Activated CD4-positive, alpha-beta T cell treated with anti-CD3 and anti-CD28 coated beads for 36 hours (primary cell): ENCODE measurements around the gene KLF6. TPM values are rescaled to one million over a fixed set of nuclear protein-coding genes. Genes with fewer than 3 reads are reported as not detected.

Source experiments
- ATAC-seq: fragments of 200-7000 bp; cut with Tn5 transposase; one replicate; pipeline ENCODE4 v1.10.0; 2021; ENCODE audit warnings: mild to moderate bottlenecking, moderate library complexity
- CTCF ChIA-PET: fragments of 350-600 bp; sonication (Branson Sonifier 250); formaldehyde crosslinking; loops from one replicate; lab custom pipeline; 2021; ENCODE audit warnings: antibody characterized with exemption; lab: Charles Lee
- POLR2A ChIA-PET: fragments of 350-600 bp; sonication (Branson Sonifier 250); formaldehyde crosslinking; loops from one replicate; lab custom pipeline; 2021; ENCODE audit warnings: antibody characterized with exemption, inconsistent platforms; lab: Charles Lee
- DNase-seq: peaks from one replicate; pipeline ENCODE4 v3.0.0-alpha.2; 2020
- H3K27ac Mint-ChIP-seq: one replicate; pipeline ENCODE4 v1.8.0; 2021; ENCODE audit warnings: mixed read lengths
- H3K27me3 Mint-ChIP-seq: one replicate; pipeline ENCODE4 v1.8.0; 2021; ENCODE audit warnings: mixed read lengths
- H3K36me3 Mint-ChIP-seq: one replicate; pipeline ENCODE4 v1.8.0; 2021; ENCODE audit warnings: low read depth, mixed read lengths
- H3K4me1 Mint-ChIP-seq: one replicate; pipeline ENCODE4 v1.8.0; 2021; ENCODE audit warnings: mixed read lengths
- H3K4me3 Mint-ChIP-seq: one replicate; pipeline ENCODE4 v1.8.0; 2021; ENCODE audit warnings: mild to moderate bottlenecking, moderate library complexity, mixed read lengths
- H3K9me3 Mint-ChIP-seq: one replicate; pipeline ENCODE4 v1.8.0; 2021; ENCODE audit warnings: low read depth, mixed read lengths
- intact Hi-C, 2 experiments: fragments of 100-400 bp; cut with DNase I in 1 of 2; cut with micrococcal nuclease in 1 of 2; formaldehyde crosslinking; loops; one replicate each; pipeline versions ENCODE4 v1.14.2 to v1.15.1; 2022 to 2024; cut with DNase I, micrococcal nuclease
- total RNA-seq, 2 experiments: library from RNA; stranded (reverse); gene quantifications; one replicate each; pipeline ENCODE4 v1.2.3, GENCODE V29; 2021

KLF6 gene
- total RNA-seq, 2 experiments from 2014 or later, result 107 to 114 TPM

GRCh38 chr10:3827266-3827665, 42.3 kb upstream of the KLF6 start:
- CTCF ChIA-PET, result no interaction called here
- Mint-ChIP-seq H3K27ac (peak overlapping the region; percentile 98), H3K9me3 (no peaks in the 10 kb centered on the region), H3K4me3 (no peak overlapping the region), H3K36me3 (no peaks in the 10 kb centered on the region), H3K4me1 (peaks cover 53% of the 10 kb centered on the region), H3K27me3 (no peaks in the 10 kb centered on the region)
- no peak for ATAC-seq
- intact Hi-C loops, result no loop called here
- POLR2A ChIA-PET, result interaction anchor here (0.6 kb wide), 1 partner anchor 48 kb away, joined by 3 read pairs; no protein-coding TSS in a partner anchor
- DNase-seq, result no peak

- intact Hi-C loops, result no loop called here
- CTCF ChIA-PET, result no interaction called here
- Mint-ChIP-seq H3K36me3 (no peaks in the 10 kb centered on the region), H3K27ac (peak overlapping the region; percentile 27), H3K4me1 (peaks cover 48% of the 10 kb centered on the region), H3K27me3 (no peaks in the 10 kb centered on the region), H3K4me3 (no peak overlapping the region), H3K9me3 (no peaks in the 10 kb centered on the region)
- DNase-seq, result no peak
- no peak for ATAC-seq
- POLR2A ChIA-PET, result no interaction called here
Observed at GRCh38 chr10:3825862-3826351, 40.9 kb upstream of the KLF6 start.

GRCh38 chr10:3825244-3825643, 40.2 kb upstream of the KLF6 start:
- CTCF ChIA-PET, result interaction anchor here (1.5 kb wide), 1 partner anchor 43 kb away, joined by 3 read pairs; no protein-coding TSS in a partner anchor
- peak overlapping the region; percentile 49 for H3K27ac Mint-ChIP-seq

GRCh38 chr10:3822541-3823330, 37.7 kb upstream of the KLF6 start:
- Mint-ChIP-seq H3K36me3 (no peaks in the 10 kb centered on the region), H3K4me1 (peaks cover 21% of the 10 kb centered on the region), H3K9me3 (no peaks in the 10 kb centered on the region), H3K27me3 (no peaks in the 10 kb centered on the region), H3K27ac (no peak overlapping the region), H3K4me3 (no peak overlapping the region)
- ATAC-seq (no peak), DNase-seq (no peak)
- ChIA-PET POLR2A (no interaction called here), CTCF (no interaction called here)
- intact Hi-C loops, result loop anchor here in 1 of 2 experiments (1.0 kb wide), 1 partner anchor 7 kb away; no protein-coding TSS in a partner anchor

More at GRCh38 chr10:3825244-3825643, 40.2 kb upstream of the KLF6 start:
- no peaks in the 10 kb centered on the region for H3K27me3 Mint-ChIP-seq
- POLR2A ChIA-PET, result no interaction called here
- no peak overlapping the region for H3K4me3 Mint-ChIP-seq
- ATAC-seq, result no peak
- DNase-seq, result no peak
- no peaks in the 10 kb centered on the region for H3K9me3 Mint-ChIP-seq
- peaks cover 44% of the 10 kb centered on the region for H3K4me1 Mint-ChIP-seq
- H3K36me3 Mint-ChIP-seq, result no peaks in the 10 kb centered on the region
- intact Hi-C loops, result no loop called here

GRCh38 chr10:3820255-3820654, 35.2 kb upstream of the KLF6 start:
- POLR2A ChIA-PET, result no interaction called here
- DNase-seq (no peak), ATAC-seq (no peak)
- no peak overlapping the region for H3K27ac Mint-ChIP-seq
- peaks cover 11% of the 10 kb centered on the region for H3K4me1 Mint-ChIP-seq
- CTCF ChIA-PET, result no interaction called here
- intact Hi-C loops, result no loop called here
- H3K27me3 Mint-ChIP-seq, result no peaks in the 10 kb centered on the region
- peaks cover 2% of the 10 kb centered on the region for H3K36me3 Mint-ChIP-seq
- H3K9me3 Mint-ChIP-seq, result peaks cover 2% of the 10 kb centered on the region
- H3K4me3 Mint-ChIP-seq, result no peak overlapping the region

- CTCF ChIA-PET, result interaction anchor here (0.6 to 1.3 kb wide), 4 partner anchors 12 to 426 kb away, joined by 3 to 5 read pairs (median 3); no protein-coding TSS in a partner anchor
- Mint-ChIP-seq H3K9me3 (peaks cover 2% of the 10 kb centered on the region), H3K4me3 (no peak overlapping the region), H3K27ac (no peak overlapping the region), H3K27me3 (no peaks in the 10 kb centered on the region), H3K4me1 (peaks cover 31% of the 10 kb centered on the region), H3K36me3 (peaks cover 2% of the 10 kb centered on the region)
- POLR2A ChIA-PET, result interaction anchor here (1.6 kb wide), 1 partner anchor 31 kb away, joined by 3 read pairs; no protein-coding TSS in a partner anchor
- ATAC-seq (no peak), DNase-seq (no peak)
- intact Hi-C loops, result no loop called here
Observed at GRCh38 chr10:3816995-3817394, 32.0 kb upstream of the KLF6 start.

GRCh38 chr10:3814838-3815220, 29.8 kb upstream of the KLF6 start:
- intact Hi-C loops, result loop anchor here in 1 of 2 experiments (1.0 kb wide), 1 partner anchor 8 kb away; no protein-coding TSS in a partner anchor

GRCh38 chr10:3813986-3814837, 29.2 kb upstream of the KLF6 start:
- Mint-ChIP-seq H3K36me3 (peaks cover 2% of the 10 kb centered on the region), H3K4me1 (peaks cover 51% of the 10 kb centered on the region), H3K4me3 (no peak overlapping the region), H3K9me3 (peaks cover 2% of the 10 kb centered on the region), H3K27ac (no peak overlapping the region), H3K27me3 (no peaks in the 10 kb centered on the region)
- POLR2A ChIA-PET, result no interaction called here
- no peak for ATAC-seq
- DNase-seq, result no peak
- CTCF ChIA-PET, result no interaction called here
- intact Hi-C loops, result no loop called here

More at GRCh38 chr10:3814838-3815220, 29.8 kb upstream of the KLF6 start:
- ChIA-PET POLR2A (interaction anchor here (0.6 kb wide), 1 partner anchor 36 kb away, joined by 4 read pairs; no protein-coding TSS in a partner anchor), CTCF (interaction anchor here (0.8 to 1.4 kb wide), 2 partner anchors 14 to 26 kb away, joined by 3 to 4 read pairs; no protein-coding TSS in a partner anchor)
- H3K9me3 Mint-ChIP-seq, result peaks cover 2% of the 10 kb centered on the region
- H3K4me1 Mint-ChIP-seq, result peaks cover 45% of the 10 kb centered on the region
- DNase-seq, result no peak
- H3K4me3 Mint-ChIP-seq, result no peak overlapping the region
- H3K27ac Mint-ChIP-seq, result peak overlapping the region; percentile 9
- H3K36me3 Mint-ChIP-seq, result peaks cover 2% of the 10 kb centered on the region
- no peak for ATAC-seq
- no peaks in the 10 kb centered on the region for H3K27me3 Mint-ChIP-seq

GRCh38 chr10:3813267-3813666, 28.3 kb upstream of the KLF6 start:
- intact Hi-C loops, result no loop called here
- peaks cover 61% of the 10 kb centered on the region for H3K4me1 Mint-ChIP-seq

GRCh38 chr10:3812141-3812540, 27.1 kb upstream of the KLF6 start:
- Mint-ChIP-seq H3K36me3 (no peaks in the 10 kb centered on the region), H3K9me3 (no peaks in the 10 kb centered on the region), H3K27me3 (no peaks in the 10 kb centered on the region), H3K4me1 (peaks cover 72% of the 10 kb centered on the region), H3K4me3 (peak overlapping the region; percentile 20), H3K27ac (no peak overlapping the region)
- POLR2A ChIA-PET, result interaction anchor here (0.5 to 8.5 kb wide), 15 partner anchors 17 to 252 kb away, joined by 3 to 165 read pairs (median 10); partner anchors contain the start of gene KLF6
- ATAC-seq (no peak), DNase-seq (no peak)
- CTCF ChIA-PET, result interaction anchor here (0.7 to 3.2 kb wide), 6 partner anchors 17 to 323 kb away, joined by 3 to 21 read pairs (median 6); partner anchors contain the start of gene KLF6
- intact Hi-C loops, result no loop called here

More at GRCh38 chr10:3813267-3813666, 28.3 kb upstream of the KLF6 start:
- Mint-ChIP-seq H3K27ac (peak overlapping the region; percentile 42), H3K4me3 (no peak overlapping the region), H3K27me3 (no peaks in the 10 kb centered on the region), H3K36me3 (peaks cover 2% of the 10 kb centered on the region), H3K9me3 (peaks cover 2% of the 10 kb centered on the region)
- DNase-seq (no peak), ATAC-seq (no peak)
- POLR2A ChIA-PET, result no interaction called here
- CTCF ChIA-PET, result no interaction called here
